MV-4-11 (cell line): ENCODE results near the gene CNTNAP5.

ENCODE experiments used
- DNase-seq: peaks from one replicate; lab custom pipeline; 2025; lab: John Stamatoyannopoulos, UW

CNTNAP5 gene

GRCh38 chr2:124814968-124815745 is 790.1 kb downstream of the CNTNAP5 start:
- no peak for DNase-seq

- no peak for DNase-seq
Observed at GRCh38 chr2:124816007-124816406, 790.9 kb downstream of the CNTNAP5 start.

- no peak for DNase-seq
Observed at GRCh38 chr2:124822516-124822915, 797.4 kb downstream of the CNTNAP5 start.

- DNase-seq = no peak
Observed at GRCh38 chr2:124824441-124824840, 799.4 kb downstream of the CNTNAP5 start.

GRCh38 chr2:124832521-124832920 is 807.4 kb downstream of the CNTNAP5 start:
- no peak for DNase-seq

- DNase-seq = no peak
Observed at GRCh38 chr2:124834331-124834730, 809.2 kb downstream of the CNTNAP5 start.

- DNase-seq = no peak
Observed at GRCh38 chr2:124835331-124835730, 810.2 kb downstream of the CNTNAP5 start.

GRCh38 chr2:124836416-124836815 is 811.3 kb downstream of the CNTNAP5 start:
- no peak for DNase-seq

- no peak for DNase-seq
Observed at GRCh38 chr2:124837496-124837895, 812.4 kb downstream of the CNTNAP5 start.

- no peak for DNase-seq
Observed at GRCh38 chr2:124838406-124838805, 813.3 kb downstream of the CNTNAP5 start.

- DNase-seq = no peak
Observed at GRCh38 chr2:124867247-124867646, 842.2 kb downstream of the CNTNAP5 start.

GRCh38 chr2:124874219-124874618 is 849.1 kb downstream of the CNTNAP5 start:
- no peak for DNase-seq

- DNase-seq = no peak
Observed at GRCh38 chr2:124874676-124875075, 849.6 kb downstream of the CNTNAP5 start.

- DNase-seq = no peak
Observed at GRCh38 chr2:124875627-124876244, 850.6 kb downstream of the CNTNAP5 start.

- no peak for DNase-seq
Observed at GRCh38 chr2:124877141-124877577, 852.1 kb downstream of the CNTNAP5 start.

GRCh38 chr2:124879640-124880039 is 854.6 kb downstream of the CNTNAP5 start:
- DNase-seq = no peak

- no peak for DNase-seq
Observed at GRCh38 chr2:124880995-124881394, 855.9 kb downstream of the CNTNAP5 start.

- DNase-seq = no peak
Observed at GRCh38 chr2:124882423-124882822, 857.3 kb downstream of the CNTNAP5 start.

GRCh38 chr2:124883595-124883994 is 858.5 kb downstream of the CNTNAP5 start:
- no peak for DNase-seq

- DNase-seq = no peak
Observed at GRCh38 chr2:124884315-124884714, 859.2 kb downstream of the CNTNAP5 start.

- no peak for DNase-seq
Observed at GRCh38 chr2:124886216-124886615, 861.1 kb downstream of the CNTNAP5 start.

- DNase-seq = no peak
Observed at GRCh38 chr2:124887466-124887865, 862.4 kb downstream of the CNTNAP5 start.

- DNase-seq = no peak
Observed at GRCh38 chr2:124888431-124888830, 863.3 kb downstream of the CNTNAP5 start.

GRCh38 chr2:124894199-124894598 is 869.1 kb downstream of the CNTNAP5 start:
- DNase-seq = no peak
